ENCODE results near the gene COPS7B. TPM values are rescaled to one million over a fixed set of nuclear protein-coding genes. Genes with fewer than 3 reads are reported as not detected.

The COPS7B gene
- total and polyA plus RNA-seq, 2 of the 8 experiments (the other 6 are each of a cell fraction or from before 2014, with no cell fraction given) = 62.2 to 72.1 TPM

DNA sequence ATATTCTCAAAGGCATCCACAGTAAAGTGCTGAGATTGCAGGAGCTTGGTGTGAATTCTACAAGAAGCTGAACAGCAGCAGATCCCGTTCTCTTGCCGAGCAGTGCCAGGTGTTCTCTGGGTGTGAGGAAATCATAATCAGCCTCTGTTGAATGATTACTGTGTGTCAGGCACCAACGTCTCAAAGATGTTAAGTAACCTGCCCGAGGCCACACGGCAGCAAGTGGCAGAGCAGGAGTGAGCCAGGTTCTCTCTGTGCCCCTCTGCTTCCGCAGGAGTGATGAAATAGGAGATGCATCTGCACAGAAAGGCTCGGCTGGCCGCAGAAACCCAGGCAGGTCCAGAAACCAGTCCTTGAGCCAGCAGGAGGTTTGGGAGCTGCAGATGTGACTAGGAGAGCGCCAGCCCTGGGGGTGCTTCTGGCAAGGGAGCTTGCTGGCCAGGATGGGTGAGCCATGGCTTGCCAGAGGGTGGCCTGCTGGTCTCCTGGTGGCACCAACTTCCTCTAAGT is 68.4 kb downstream of the COPS7B start:
- Histone ChIP-seq H2BK5ac (ENCODE audit: low read depth, low read length) (no peak overlapping the region), H2BK12ac (ENCODE audit: low read depth, low read length) (no peak overlapping the region), H3K56ac (replicated peaks; ENCODE audit: insufficient read length, low read depth, low read length) (no peak overlapping the region), H2AK5ac (ENCODE audit: low read depth, low read length) (no peak overlapping the region), H2BK20ac (ENCODE audit: low read length) (no peak overlapping the region), H3K27ac (ENCODE audit: low read depth, low read length) (no peak overlapping the region), H4K20me1 (replicated peaks in 1 of 2; ENCODE audit: control insufficient read depth in 1 of 2, insufficient read depth in 2 of 2, low read length in 2 of 2) (no peaks in the 10 kb centered on the region), H3K4ac (replicated peaks; ENCODE audit: insufficient read length, low read depth, low read length) (no peak overlapping the region), H3K27me3 (replicated peaks in 1 of 4; ENCODE audit: control insufficient read depth in 3 of 4, extremely low read depth in 1 of 4, insufficient read depth in 3 of 4, low read length in 3 of 4) (no peaks in the 10 kb centered on the region), H3K36me3 (ENCODE audit: control insufficient read depth in 2 of 4, insufficient read depth in 4 of 4, low read length in 3 of 4) (no peaks in the 10 kb centered on the region), H3K18ac (ENCODE audit: extremely low read depth, low read length) (no peak overlapping the region), H3K79me1 (ENCODE audit: low read depth, low read length) (no peaks in the 10 kb centered on the region), H4K8ac (ENCODE audit: extremely low read depth, insufficient read depth, low read length) (no peak overlapping the region), H2AFZ (ENCODE audit: low read length) (no peak overlapping the region), H3K4me2 (ENCODE audit: insufficient read depth in 1 of 2, low read depth in 2 of 2, low read length in 2 of 2) (no peak overlapping the region), H4K5ac (ENCODE audit: insufficient read length, low read depth, low read length) (no peak overlapping the region), H3K23me2 (ENCODE audit: low read depth, low read length) (no peaks in the 10 kb centered on the region), H4K91ac (replicated peaks; ENCODE audit: insufficient read length, low read length) (no peak overlapping the region), H3K79me2 (ENCODE audit: control insufficient read depth in 1 of 2, insufficient read depth in 2 of 2, low read length in 2 of 2) (no peaks in the 10 kb centered on the region), H2BK15ac (ENCODE audit: low read length) (no peak overlapping the region), H3K9me3 (ENCODE audit: insufficient read depth in 2 of 2, low read depth in 1 of 2, low read length in 1 of 2) (peaks cover 0 to 7% of the 10 kb centered on the region in 2 experiments; a peak in 1 of 4 replicates), H2BK120ac (replicated peaks; ENCODE audit: low read depth, low read length) (no peak overlapping the region), H3K4me3 (ENCODE audit: extremely low read depth in 1 of 4, insufficient read depth in 2 of 4, low read depth in 3 of 4, low read length in 4 of 4) (no peak overlapping the region), H3K4me1 (replicated peaks in 1 of 4; ENCODE audit: control insufficient read depth in 3 of 4, insufficient read depth in 4 of 4, low read length in 3 of 4) (no peaks in the 10 kb centered on the region), H3K23ac (ENCODE audit: insufficient read length) (no peak overlapping the region), H3K9ac (replicated peaks in 1 of 4; ENCODE audit: extremely low read depth in 1 of 4, low read depth in 3 of 4, low read length in 3 of 4) (no peak overlapping the region), H3K14ac (ENCODE audit: insufficient read length) (no peak overlapping the region)
- 86% methylated on average over 9 of the region's 9 CpGs; no CpG with 5 or more reads in 1 of the 2 experiments for WGBS, 2 experiments (ENCODE audit: extremely low coverage in 1 of 2, insufficient coverage in 1 of 2, insufficient read length in 1 of 2, insufficient replicate concordance in 2 of 2, low coverage in 1 of 2, low lambda C conversion rate in 2 of 2, missing lambda C conversion rate in 1 of 2)
- FAIRE-seq (no peak), DNase-seq (ENCODE audit: low read depth in 1 of 2, low spot score in 2 of 2) (no peak)
- ChIA-PET POLR2A (ENCODE audit: partially characterized antibody) (no interaction called here), CTCF (ENCODE audit: partially characterized antibody) (interaction anchor here (0.6 to 6.7 kb wide), 9 partner anchors 9 to 584 kb away, joined by 3 to 58 read pairs (median 4); no protein-coding TSS in a partner anchor)
- no peak for TF ChIP-seq EZH2 (IDR thresholded peaks at IDR 0.05; ENCODE audit: low read depth, low read length, severe bottlenecking)
- no peak for TF ChIP-seq ZNF274 (IDR thresholded peaks at IDR 0.05; ENCODE audit: borderline replicate concordance, extremely low read depth, low read length)
- TF ChIP-seq, protein P1, sequence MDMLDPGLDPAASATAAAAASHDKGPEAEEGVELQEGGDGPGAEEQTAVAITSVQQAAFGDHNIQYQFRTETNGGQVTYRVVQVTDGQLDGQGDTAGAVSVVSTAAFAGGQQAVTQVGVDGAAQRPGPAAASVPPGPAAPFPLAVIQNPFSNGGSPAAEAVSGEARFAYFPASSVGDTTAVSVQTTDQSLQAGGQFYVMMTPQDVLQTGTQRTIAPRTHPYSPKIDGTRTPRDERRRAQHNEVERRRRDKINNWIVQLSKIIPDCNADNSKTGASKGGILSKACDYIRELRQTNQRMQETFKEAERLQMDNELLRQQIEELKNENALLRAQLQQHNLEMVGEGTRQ (IDR thresholded peaks at IDR 0.05; ENCODE audit: low read length) = no peak
- no peak for TF ChIP-seq SIRT6 (IDR thresholded peaks at IDR 0.05; ENCODE audit: low read length)
- TF ChIP-seq JUND (IDR thresholded peaks at IDR 0.05; ENCODE audit: low read length) = no peak
- no peak for TF ChIP-seq CBX8 (IDR thresholded peaks at IDR 0.05; ENCODE audit: borderline replicate concordance, low read depth, low read length)
- TF ChIP-seq SAP30 (IDR thresholded peaks at IDR 0.05; ENCODE audit: insufficient read depth, insufficient replicate concordance, low read length) = no peak
- TF ChIP-seq RNF2 (IDR thresholded peaks at IDR 0.05; ENCODE audit: borderline replicate concordance, low read depth, low read length, missing control alignments, poor library complexity, severe bottlenecking) = no peak
- TF ChIP-seq ASH2L (IDR thresholded peaks at IDR 0.05; ENCODE audit: low read length) = no peak
- no peak for TF ChIP-seq EP300 (IDR thresholded peaks at IDR 0.05; ENCODE audit: borderline replicate concordance in 1 of 2, low read depth in 2 of 2, low read length in 2 of 2)

Measured in H1 (cell line).